Suprapubic skin (tissue), 4 donors: ENCODE results near the gene CAPZA1. TPM values are rescaled to one million over a fixed set of nuclear protein-coding genes. Genes with fewer than 3 reads are reported as not detected.
A peak's percentile ranks its signal among the peaks of the same experiment; 100 is the strongest.

Source experiments
- DNase-seq, 2 donors: peaks; one replicate each; pipeline ENCODE4 v3.0.0-alpha.2; 2019; ENCODE audit warnings: low spot score in 2 of 2
- H3K27ac ChIP-seq: fragments of 200-600 bp; sonication (generic); one replicate; pipeline ENCODE4 v1.5.1; 2019
- H3K27me3 ChIP-seq: fragments of 200-600 bp; sonication (generic); one replicate; pipeline ENCODE4 v1.5.1; 2019
- H3K36me3 ChIP-seq: fragments of 200-600 bp; sonication (generic); one replicate; pipeline ENCODE4 v1.5.1; 2019
- H3K4me1 ChIP-seq: fragments of 200-600 bp; sonication (generic); one replicate; pipeline ENCODE4 v1.5.1; 2019
- H3K4me3 ChIP-seq: fragments of 200-600 bp; sonication (generic); one replicate; pipeline ENCODE4 v1.5.1; 2019; ENCODE audit warnings: mild to moderate bottlenecking
- H3K9me3 ChIP-seq: fragments of 200-600 bp; sonication (generic); one replicate; pipeline ENCODE4 v1.5.1; 2019
- EP300 ChIP-seq: sonication (generic); formaldehyde crosslinking; IDR thresholded peaks from one replicate; pipeline ENCODE4 v1.6.1; 2017; ENCODE audit warnings: antibody characterized with exemption
- POLR2A ChIP-seq, 2 donors: fragments of 450-650 bp; IDR thresholded peaks; one replicate each; pipeline ENCODE4 v1.6.1; 2017; ENCODE audit warnings: antibody characterized with exemption in 2 of 2, mild to moderate bottlenecking in 2 of 2, moderate library complexity in 2 of 2
- POLR2AphosphoS5 ChIP-seq, 3 donors: sonication (generic); formaldehyde crosslinking; IDR thresholded peaks; one replicate each; pipeline ENCODE4 v1.6.1; 2017; ENCODE audit warnings: antibody characterized with exemption in 3 of 3
- WGBS: methylation state at CpG from one replicate; pipeline ENCODE4 v1.1.5; 2018; 5-methylcytosine and 5-hydroxymethylcytosine counted together
- total RNA-seq, 4 donors: library from RNA; depleted of rRNA; stranded (reverse); fragments of >200 nt; gene quantifications; one replicate each; pipeline ENCODE4 v1.1.0, GENCODE V29; 2016
- TF ChIP-seq, protein P1 (sequence below), 2 donors: fragments of 200-600 bp in 1 of 2; fragments of 450-650 bp in 1 of 2; sonication (generic) in 1 of 2; IDR thresholded peaks; one replicate each; pipeline ENCODE4 v1.5.1; 2016 to 2019; ENCODE audit warnings: antibody characterized with exemption in 2 of 2, mild to moderate bottlenecking in 1 of 2, moderate library complexity in 1 of 2

CAPZA1 gene
- total RNA-seq, 4 donors from 2014 or later, result 134 to 218 (median 200) TPM

GRCh38 chr1:112715264-112716053 lies 95.8 kb downstream of the CAPZA1 start, which contains the start of gene PPM1J:
PPM1J (minus strand) TSS chr1:112715332; CDS start chr1:112715301, 31 bp downstream.
- DNase-seq, result peak; percentile 98 to 99
- no peak for TF ChIP-seq EP300
- no peak for TF ChIP-seq POLR2AphosphoS5 (IDR thresholded peaks at IDR 0.05)
- TF ChIP-seq, protein P1, sequence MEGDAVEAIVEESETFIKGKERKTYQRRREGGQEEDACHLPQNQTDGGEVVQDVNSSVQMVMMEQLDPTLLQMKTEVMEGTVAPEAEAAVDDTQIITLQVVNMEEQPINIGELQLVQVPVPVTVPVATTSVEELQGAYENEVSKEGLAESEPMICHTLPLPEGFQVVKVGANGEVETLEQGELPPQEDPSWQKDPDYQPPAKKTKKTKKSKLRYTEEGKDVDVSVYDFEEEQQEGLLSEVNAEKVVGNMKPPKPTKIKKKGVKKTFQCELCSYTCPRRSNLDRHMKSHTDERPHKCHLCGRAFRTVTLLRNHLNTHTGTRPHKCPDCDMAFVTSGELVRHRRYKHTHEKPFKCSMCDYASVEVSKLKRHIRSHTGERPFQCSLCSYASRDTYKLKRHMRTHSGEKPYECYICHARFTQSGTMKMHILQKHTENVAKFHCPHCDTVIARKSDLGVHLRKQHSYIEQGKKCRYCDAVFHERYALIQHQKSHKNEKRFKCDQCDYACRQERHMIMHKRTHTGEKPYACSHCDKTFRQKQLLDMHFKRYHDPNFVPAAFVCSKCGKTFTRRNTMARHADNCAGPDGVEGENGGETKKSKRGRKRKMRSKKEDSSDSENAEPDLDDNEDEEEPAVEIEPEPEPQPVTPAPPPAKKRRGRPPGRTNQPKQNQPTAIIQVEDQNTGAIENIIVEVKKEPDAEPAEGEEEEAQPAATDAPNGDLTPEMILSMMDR (IDR thresholded peaks at IDR 0.05), result no peak
- TF ChIP-seq POLR2A (IDR thresholded peaks at IDR 0.05), result no peak
- Histone ChIP-seq H3K4me3 (peak within 1 kb of the TSS; percentile 67), H3K27ac (peak within 1 kb of the TSS; percentile 72), H3K9me3 (no peaks in the 10 kb centered on the region), H3K27me3 (no peaks in the 10 kb centered on the region), H3K36me3 (no peaks in the 10 kb centered on the region), H3K4me1 (peaks cover 39% of the 10 kb centered on the region)
- 0% methylated on average over 17 of the region's 51 CpGs for WGBS

DNA sequence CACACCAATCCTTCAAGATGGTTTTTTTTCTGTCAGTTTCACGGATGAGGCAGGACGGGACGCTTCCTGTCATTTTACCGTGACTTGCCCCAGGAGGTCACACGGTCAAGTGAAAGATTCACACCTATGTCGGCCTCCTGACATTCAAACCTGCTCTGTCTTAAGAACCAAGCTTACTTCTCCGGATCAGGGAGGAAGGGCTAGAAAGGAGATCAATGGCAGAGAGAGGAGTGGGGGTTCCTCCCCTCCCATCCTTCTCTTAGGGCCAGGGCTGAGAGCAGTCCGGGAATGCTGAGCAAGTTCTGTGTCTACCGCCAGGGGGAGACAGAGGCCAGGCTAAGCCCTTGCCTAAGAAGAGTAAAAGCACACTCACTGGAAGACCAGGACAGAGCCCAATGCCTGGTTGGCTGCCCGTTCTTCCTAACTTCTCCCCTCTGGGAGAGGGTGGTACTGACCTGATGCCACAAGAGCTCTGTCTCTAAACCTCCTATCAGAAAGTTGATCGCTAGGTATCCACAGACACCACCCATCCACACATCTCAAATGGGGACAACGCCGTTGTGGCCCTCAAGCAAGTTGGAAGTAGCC lies 96.6 kb downstream of the CAPZA1 start:
- TF ChIP-seq, protein P1 (IDR thresholded peaks at IDR 0.05), result peak; percentile 92 to 93
- TF ChIP-seq POLR2AphosphoS5 (IDR thresholded peaks at IDR 0.05), result no peak
- peak overlapping the region; percentile 67 for H3K4me3 ChIP-seq
- H3K27me3 ChIP-seq, result no peaks in the 10 kb centered on the region
- WGBS, result 15% methylated on average over 13 of the region's 13 CpGs
- H3K27ac ChIP-seq, result peak overlapping the region; percentile 72
- peaks cover 39% of the 10 kb centered on the region for H3K4me1 ChIP-seq
- peak; percentile 89 to 91 for DNase-seq
- H3K36me3 ChIP-seq, result no peaks in the 10 kb centered on the region
- no peaks in the 10 kb centered on the region for H3K9me3 ChIP-seq

- TF ChIP-seq, protein P1 (IDR thresholded peaks at IDR 0.05), result no peak
- TF ChIP-seq EP300 (no peak), POLR2A (IDR thresholded peaks at IDR 0.05) (no peak), POLR2AphosphoS5 (IDR thresholded peaks at IDR 0.05) (no peak)
- Histone ChIP-seq H3K36me3 (no peaks in the 10 kb centered on the region), H3K4me1 (peaks cover 43% of the 10 kb centered on the region), H3K4me3 (no peak overlapping the region), H3K27ac (no peak overlapping the region), H3K27me3 (no peaks in the 10 kb centered on the region), H3K9me3 (no peaks in the 10 kb centered on the region)
- peak in 1 of 2 donors; percentile 34 for DNase-seq
- 85% methylated on average over 2 of the region's 2 CpGs for WGBS
These were observed 97.7 kb downstream of the CAPZA1 start for GRCh38 chr1:112717263-112717873.

DNA sequence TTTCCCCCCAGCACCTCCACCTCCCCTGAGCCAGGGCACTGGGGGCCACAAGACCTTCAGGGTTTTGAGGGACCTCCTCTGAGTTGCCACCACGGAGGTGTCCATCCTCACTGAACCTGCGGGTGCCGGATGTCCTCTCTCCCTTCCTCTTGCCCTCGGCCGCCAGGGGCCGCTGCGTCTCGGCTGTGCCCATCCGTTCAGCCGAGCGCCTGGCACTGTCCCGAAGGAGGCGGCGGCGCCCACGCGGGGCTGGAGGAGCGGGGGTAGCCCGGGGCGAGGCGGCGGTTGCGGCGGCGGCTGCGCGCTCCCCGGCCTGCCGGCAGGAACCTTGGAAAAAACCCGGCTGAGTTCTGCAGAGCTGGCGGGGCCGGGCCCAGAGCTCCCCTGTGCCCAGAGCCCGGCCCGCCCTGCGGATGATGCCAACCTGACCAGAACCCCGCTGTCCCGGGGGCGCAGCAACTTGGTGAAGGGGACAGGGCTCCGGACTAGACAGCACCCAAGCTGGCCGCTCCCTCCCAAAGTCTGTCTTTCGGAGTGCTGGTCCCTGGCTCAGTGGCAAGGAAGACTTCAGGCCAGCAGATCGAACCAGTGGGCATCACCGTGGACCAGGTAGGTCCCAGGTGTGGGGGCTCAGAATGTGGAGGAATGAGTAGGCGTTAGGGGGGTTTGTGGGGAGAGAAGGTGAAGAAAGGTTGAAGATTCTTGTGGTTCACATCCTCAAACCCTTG lies 99.2 kb downstream of the CAPZA1 start:
- Histone ChIP-seq H3K4me1 (peaks cover 49% of the 10 kb centered on the region), H3K4me3 (peak overlapping the region; percentile 42), H3K27ac (no peak overlapping the region), H3K36me3 (no peaks in the 10 kb centered on the region), H3K27me3 (no peaks in the 10 kb centered on the region), H3K9me3 (no peaks in the 10 kb centered on the region)
- peak in 1 of 2 donors; percentile 87 for DNase-seq
- TF ChIP-seq EP300, result no peak
- no peak for TF ChIP-seq POLR2A (IDR thresholded peaks at IDR 0.05)
- TF ChIP-seq, protein P1 (IDR thresholded peaks at IDR 0.05), result peak; percentile 64 to 94
- 21% methylated on average over 20 of the region's 44 CpGs for WGBS
